Mucosa of gallbladder (tissue), 1 donor: ENCODE results near the gene BTNL9. TPM values are rescaled to one million over a fixed set of nuclear protein-coding genes. Genes with fewer than 3 reads are reported as not detected.
"Not testable (repeated sequence)": the region's sequence is repeated elsewhere in the genome, so short reads cannot be mapped to it uniquely, and the experiment has no call there.

ENCODE experiments used
- DNase-seq: peaks from one replicate; pipeline ENCODE4 v3.0.0-alpha.2; 2020; ENCODE audit warnings: low spot score
- total RNA-seq: library from RNA; stranded (reverse); gene quantifications from one replicate; pipeline ENCODE4 v1.2.1, GENCODE V29; 2021
- donor health status: DM: no; HTN: no; CAD: no.

The BTNL9 gene
- total RNA-seq, 1 donor from 2014 or later, result 11.5 TPM

GRCh38 chr5:181060924-181061323 lies 20.9 kb downstream of the BTNL9 start:
- DNase-seq, result no peak

GRCh38 chr5:181061645-181062044 lies 21.6 kb downstream of the BTNL9 start:
- DNase-seq, result no peak

GRCh38 chr5:181062631-181063030 lies 22.6 kb downstream of the BTNL9 start:
- no peak for DNase-seq

GRCh38 chr5:181063514-181063913 lies 23.4 kb downstream of the BTNL9 start:
- no peak for DNase-seq

DNA sequence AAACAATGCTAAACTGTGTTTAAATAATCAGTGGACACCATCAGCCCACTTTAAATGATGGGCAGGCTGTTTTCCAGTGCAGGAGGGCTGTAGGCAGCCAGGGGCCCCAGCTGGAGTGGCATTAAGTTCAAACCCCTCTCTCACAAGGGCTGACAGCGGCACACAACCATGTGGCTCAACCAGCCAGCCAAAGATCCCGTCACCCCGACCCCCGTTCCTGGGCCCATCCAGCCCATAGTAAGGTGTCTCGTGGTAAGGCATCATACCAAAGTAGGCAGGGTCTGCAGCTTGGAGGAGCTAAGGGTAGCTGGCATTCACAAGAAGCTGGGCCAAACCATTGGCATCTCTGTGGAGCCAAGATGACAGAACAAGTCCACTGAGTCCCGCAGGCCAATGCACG lies 24.9 kb downstream of the BTNL9 start:
- DNase-seq, result no peak

DNA sequence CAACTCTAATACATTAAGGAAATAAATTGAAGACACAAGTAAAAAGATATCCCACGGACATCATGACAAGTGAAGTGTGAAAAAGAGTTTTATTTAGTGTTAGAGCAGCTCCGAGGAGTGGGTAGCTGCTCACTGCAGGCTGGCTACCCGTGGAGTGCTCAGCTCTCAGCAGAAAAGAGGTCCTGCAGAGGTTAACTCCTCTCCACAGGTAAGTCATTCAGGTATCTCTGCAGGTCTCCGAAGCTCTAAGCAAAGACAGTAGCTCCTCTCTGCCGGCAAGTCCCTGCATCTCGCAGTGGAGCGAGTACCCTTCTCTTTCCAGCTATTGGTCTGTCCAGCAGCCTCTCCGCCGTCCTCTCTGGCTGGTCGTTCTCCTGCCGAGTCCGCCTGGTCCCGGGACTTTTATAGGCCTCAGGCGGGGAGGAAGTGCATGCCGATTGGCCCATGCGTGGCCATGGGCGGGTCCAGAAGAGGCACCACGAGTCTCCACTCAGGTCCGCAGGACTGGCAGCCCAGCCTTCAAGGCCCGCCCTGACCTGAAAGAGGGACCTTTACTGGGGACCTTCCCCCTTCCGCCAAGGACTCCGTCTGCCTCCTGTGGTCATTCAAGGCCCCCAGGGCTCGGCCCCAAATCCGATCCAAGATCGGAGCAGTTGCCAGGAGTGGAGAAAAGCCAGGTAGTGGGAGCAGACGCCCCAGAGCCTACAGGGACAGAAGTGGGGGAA lies 29.9 kb downstream of the BTNL9 start:
- no peak for DNase-seq

GRCh38 chr5:181070523-181070922 lies 30.5 kb downstream of the BTNL9 start:
- DNase-seq, result no peak

DNA sequence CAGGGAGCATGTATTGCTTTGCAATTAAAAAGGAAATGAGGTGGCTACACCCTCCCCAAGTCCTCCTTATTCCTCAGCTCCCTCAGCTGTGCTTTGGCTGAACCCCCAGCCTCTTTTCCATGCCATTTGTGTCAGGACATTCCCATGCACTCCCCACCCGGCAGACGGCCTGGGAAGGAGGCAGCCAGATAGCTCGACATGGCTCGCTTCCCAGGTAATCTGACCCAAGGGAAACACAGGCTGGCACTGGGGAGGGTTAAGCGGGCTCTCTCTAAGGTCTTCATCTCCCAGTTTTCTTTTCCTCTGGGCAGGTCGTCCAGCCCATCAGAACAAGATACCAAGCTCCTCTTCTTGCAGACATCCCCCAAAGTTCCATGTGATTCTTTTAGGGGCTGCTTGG lies 31.2 kb downstream of the BTNL9 start:
- no peak for DNase-seq

DNA sequence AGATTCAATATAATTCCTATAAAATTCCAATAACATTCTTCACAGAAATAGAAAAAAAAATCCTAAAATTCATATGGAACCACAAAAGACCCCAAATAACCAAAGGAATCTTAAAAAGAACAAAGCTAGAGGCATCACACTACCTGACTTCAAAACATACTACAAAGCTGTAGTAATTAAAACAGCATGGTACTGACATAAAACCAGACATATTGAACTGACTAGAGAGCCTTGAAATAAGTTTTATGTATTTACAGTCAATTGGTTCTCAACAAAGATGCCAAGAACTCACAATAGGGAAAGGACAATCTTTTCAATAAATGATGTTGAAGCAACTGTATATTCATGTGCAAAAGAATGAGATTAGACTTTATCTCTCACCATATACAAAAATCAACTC lies 36.9 kb downstream of the BTNL9 start:
- no peak for DNase-seq

GRCh38 chr5:181081989-181082388 lies 41.9 kb downstream of the BTNL9 start:
- DNase-seq, result no peak

DNA sequence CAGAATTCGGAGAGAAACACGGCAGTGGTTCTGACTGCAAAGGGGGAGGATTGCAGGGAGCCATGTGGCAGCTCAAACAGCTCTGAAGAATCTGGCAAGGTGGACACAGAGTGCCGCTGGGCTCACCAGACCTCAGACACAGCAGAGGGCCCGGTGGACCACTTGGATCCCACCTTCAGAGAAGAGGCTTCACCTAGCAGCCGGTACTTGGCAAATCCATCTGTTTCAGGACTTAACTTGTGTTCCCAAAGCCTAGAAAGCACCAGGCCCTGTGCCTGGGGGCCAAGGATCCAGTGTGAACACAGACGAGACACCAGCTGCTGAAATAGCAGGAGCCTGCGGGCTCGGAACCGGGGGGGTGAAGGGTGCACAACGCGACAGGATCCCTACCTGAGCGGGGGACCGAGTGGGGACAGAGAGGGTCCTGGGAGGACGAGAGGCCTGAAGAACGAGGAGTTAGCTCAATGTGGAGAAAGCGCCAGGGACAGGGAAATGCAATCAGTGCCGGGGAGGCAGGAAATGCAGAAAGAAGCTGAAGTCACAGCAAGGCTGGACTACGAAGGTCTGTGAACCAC lies 44.6 kb downstream of the BTNL9 start:
- DNase-seq, result no peak

GRCh38 chr5:181086026-181086883 lies 46.2 kb downstream of the BTNL9 start:
- no peak for DNase-seq

- DNase-seq, result no peak
Measured at GRCh38 chr5:181086884-181087205, 46.8 kb downstream of the BTNL9 start.

GRCh38 chr5:181087309-181087708 lies 47.2 kb downstream of the BTNL9 start:
- no peak for DNase-seq

- no peak for DNase-seq
Measured at GRCh38 chr5:181088289-181088688, 48.2 kb downstream of the BTNL9 start.

DNA sequence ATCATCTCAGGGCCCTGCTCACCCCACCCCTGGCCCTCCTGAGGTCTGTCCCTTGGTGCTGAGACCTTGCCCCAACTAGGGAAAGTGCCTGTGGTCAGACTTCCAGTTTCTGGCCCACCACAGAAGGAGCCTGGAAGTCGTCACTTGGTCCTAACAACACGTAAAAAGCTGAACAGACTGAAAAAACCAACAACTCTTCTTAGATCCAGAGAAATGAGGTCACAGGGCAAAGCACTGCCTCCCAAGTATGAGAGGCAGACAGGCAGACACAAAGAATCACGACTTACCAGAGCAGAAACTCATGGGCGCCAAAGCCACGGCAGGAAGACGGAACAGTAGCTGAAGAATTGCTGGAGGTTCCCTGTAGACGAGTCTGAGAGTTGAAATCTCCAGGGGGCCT lies 52.4 kb downstream of the BTNL9 start:
- no peak for DNase-seq

DNA sequence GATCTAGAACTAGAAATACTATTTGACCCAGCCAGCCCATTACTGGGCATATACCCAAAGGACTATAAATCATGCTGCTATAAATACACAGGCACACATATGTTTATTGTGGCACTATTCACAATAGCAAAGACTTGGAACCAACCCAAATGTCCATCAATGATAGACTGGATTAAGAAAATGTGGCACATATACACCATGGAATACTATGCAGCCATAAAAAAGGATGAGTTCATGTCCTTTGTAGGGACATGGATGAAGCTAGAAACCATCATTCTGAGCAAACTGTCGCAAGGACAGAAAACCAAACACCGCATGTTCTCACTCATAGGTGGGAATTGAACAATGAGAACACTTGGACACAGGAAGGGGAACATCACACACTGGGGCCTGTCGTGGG lies 55.1 kb downstream of the BTNL9 start:
- not testable (repeated sequence) for DNase-seq

GRCh38 chr5:181096721-181097382 lies 56.8 kb downstream of the BTNL9 start:
- DNase-seq, result not testable (repeated sequence)

DNA sequence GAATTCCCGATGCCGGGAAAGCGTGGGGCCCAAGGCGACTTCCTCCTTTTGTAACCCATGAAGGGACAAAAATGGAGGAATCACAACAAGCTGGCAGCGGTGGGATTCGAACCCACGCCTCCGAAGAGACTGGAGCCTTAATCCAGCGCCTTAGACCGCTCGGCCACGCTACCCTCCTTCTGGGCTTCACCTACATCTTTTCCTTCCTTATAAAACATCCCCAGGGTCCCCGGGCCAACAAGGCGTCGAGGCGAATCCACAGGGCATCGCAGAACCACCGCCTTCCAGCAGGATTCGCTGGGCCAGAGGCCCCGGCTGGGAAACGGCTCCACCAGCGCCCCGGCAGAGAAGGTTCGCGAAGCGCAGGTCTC lies 57.3 kb downstream of the BTNL9 start:
- not testable (repeated sequence) for DNase-seq

- not testable (repeated sequence) for DNase-seq
Measured at GRCh38 chr5:181097759-181098491, 57.9 kb downstream of the BTNL9 start.

- DNase-seq, result no peak
Measured at GRCh38 chr5:181098762-181099601, 58.9 kb downstream of the BTNL9 start.
